Esophagus muscularis mucosa (tissue), 4 donors: Measurements from ENCODE around the gene ATF7. TPM values are rescaled to one million over a fixed set of nuclear protein-coding genes. Genes with fewer than 3 reads are reported as not detected.

ENCODE experiments used
- DNase-seq: peaks from one replicate; pipeline ENCODE4 v3.0.0-alpha.2; 2017; ENCODE audit errors: extremely low spot score
- H3K27ac ChIP-seq, 4 donors: fragments of 200-600 bp; sonication (generic); replicated peaks in 1 of 4; 1 replicate in 3 of 4; 2 replicates in 1 of 4; pipeline ENCODE4 v1.5.1; 2016 to 2019; ENCODE audit warnings: mild to moderate bottlenecking in 1 of 4
- H3K27me3 ChIP-seq, 4 donors: fragments of 200-600 bp; sonication (generic); one replicate each; pipeline versions ENCODE4 v1.5.1 to v1.6.0; 2016 to 2019
- H3K36me3 ChIP-seq, 4 donors: fragments of 200-600 bp; sonication (generic); one replicate each; pipeline ENCODE4 v1.5.1; 2016 to 2019
- H3K4me1 ChIP-seq, 4 donors: fragments of 200-600 bp; sonication (generic); one replicate each; pipeline ENCODE4 v1.5.1; 2016 to 2019
- H3K4me3 ChIP-seq, 4 donors: fragments of 200-600 bp; sonication (generic); 1 replicate in 2 of 4; 2 replicates in 2 of 4; pipeline ENCODE4 v1.5.1; 2016 to 2019; ENCODE audit warnings: mild to moderate bottlenecking in 4 of 4, moderate library complexity in 1 of 4
- H3K9me3 ChIP-seq, 4 donors: fragments of 200-600 bp; sonication (generic); 1 replicate in 3 of 4; 2 replicates in 1 of 4; pipeline ENCODE4 v1.5.1; 2016 to 2019
- EP300 ChIP-seq: sonication (generic); formaldehyde crosslinking; IDR thresholded peaks from one replicate; pipeline ENCODE4 v1.6.1; 2017; ENCODE audit warnings: antibody characterized with exemption
- POLR2A ChIP-seq: fragments of 450-650 bp; IDR thresholded peaks from one replicate; pipeline ENCODE4 v1.6.1; 2017; ENCODE audit warnings: antibody characterized with exemption, moderate library complexity, mild to moderate bottlenecking, low read depth
- POLR2AphosphoS5 ChIP-seq, 2 donors: sonication (generic); formaldehyde crosslinking; IDR thresholded peaks; one replicate each; pipeline ENCODE4 v1.6.1; 2017; ENCODE audit warnings: antibody characterized with exemption in 2 of 2
- WGBS: methylation state at CpG from one replicate; pipeline ENCODE4 v1.1.5; 2018; 5-methylcytosine and 5-hydroxymethylcytosine counted together
- intact Hi-C: fragments of 100-400 bp; cut with DNase I; formaldehyde crosslinking; loops from one replicate; pipeline ENCODE4 v1.15.1; 2023
- total RNA-seq, 4 donors: library from RNA; depleted of rRNA; stranded (reverse); fragments of >200 nt; gene quantifications; one replicate each; pipeline versions ENCODE4 v1.1.0 to v1.2.1, GENCODE V29; 2016
- TF ChIP-seq, protein P1 (sequence below), 3 experiments: fragments of 200-600 bp in 2 of 3; fragments of 450-650 bp in 1 of 3; sonication (generic) in 2 of 3; IDR thresholded peaks; one replicate each; pipeline ENCODE4 v1.5.1; 2017 to 2019; ENCODE audit warnings: antibody characterized with exemption in 3 of 3, mild to moderate bottlenecking in 2 of 3, moderate library complexity in 1 of 3

ATF7 gene
- total RNA-seq, 4 donors from 2014 or later, result 23.5 to 43.6 (median 37.1) TPM

DNA sequence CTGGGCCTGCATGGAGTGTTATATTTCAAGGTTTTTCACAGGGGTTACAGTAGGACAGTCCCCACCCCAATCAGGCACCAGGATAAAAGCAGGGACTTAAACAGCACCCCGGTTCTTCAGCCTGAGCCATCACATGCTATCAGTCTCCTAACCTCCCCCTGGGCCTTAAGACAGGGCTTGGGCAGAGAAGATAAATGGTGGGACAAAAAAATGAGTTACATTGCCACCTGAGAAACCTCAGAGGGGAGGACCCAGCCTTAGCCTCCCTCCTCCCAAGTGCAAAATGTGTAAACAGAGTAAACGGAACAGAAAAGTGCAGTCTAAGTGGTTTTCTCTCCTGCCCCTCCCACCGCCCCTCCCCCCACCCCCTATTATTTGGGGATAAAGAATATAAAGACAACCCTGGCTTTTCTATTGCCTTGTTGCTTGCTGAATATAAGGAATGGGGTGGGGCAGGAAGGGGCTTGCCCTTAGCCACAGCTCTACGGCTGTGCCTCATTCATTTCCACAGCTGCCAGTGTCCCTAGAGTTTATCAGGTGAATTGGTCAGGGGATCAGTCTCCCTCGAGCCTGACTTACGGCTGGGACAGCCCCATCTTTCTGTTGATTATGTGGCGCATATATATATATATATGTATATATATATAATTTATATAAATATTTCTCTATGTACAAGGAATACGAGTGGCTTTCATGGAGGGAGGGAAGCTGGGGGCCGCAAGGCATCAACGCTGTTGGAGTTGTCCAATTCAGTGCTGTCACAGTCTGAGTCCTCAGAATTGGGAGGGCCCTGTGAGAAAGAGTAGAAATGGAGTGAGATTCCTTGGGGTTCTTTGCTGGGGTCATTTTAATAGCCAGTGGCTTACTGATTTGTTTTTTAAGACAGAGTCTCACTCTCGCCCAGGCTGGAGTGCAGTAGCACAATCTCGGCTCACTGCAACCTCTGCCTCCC is 145.4 kb downstream of the ATF7 start:
- 65% methylated on average over 12 of the region's 12 CpGs for WGBS
- Histone ChIP-seq H3K4me1 (peaks cover 27 to 58% (median 44%) of the 10 kb centered on the region in 4 donors), H3K4me3 (no peak overlapping the region), H3K27me3 (no peaks in the 10 kb centered on the region), H3K27ac (peak overlapping the region in 2 of 4 donors; percentile 7 to 32), H3K9me3 (no peaks in the 10 kb centered on the region), H3K36me3 (peaks cover 34 to 100% (median 95%) of the 10 kb centered on the region in 4 donors)
- no peak for DNase-seq
- TF ChIP-seq EP300 (no peak), POLR2AphosphoS5 (IDR thresholded peaks at IDR 0.05) (no peak), POLR2A (no peak)
- TF ChIP-seq, protein P1, sequence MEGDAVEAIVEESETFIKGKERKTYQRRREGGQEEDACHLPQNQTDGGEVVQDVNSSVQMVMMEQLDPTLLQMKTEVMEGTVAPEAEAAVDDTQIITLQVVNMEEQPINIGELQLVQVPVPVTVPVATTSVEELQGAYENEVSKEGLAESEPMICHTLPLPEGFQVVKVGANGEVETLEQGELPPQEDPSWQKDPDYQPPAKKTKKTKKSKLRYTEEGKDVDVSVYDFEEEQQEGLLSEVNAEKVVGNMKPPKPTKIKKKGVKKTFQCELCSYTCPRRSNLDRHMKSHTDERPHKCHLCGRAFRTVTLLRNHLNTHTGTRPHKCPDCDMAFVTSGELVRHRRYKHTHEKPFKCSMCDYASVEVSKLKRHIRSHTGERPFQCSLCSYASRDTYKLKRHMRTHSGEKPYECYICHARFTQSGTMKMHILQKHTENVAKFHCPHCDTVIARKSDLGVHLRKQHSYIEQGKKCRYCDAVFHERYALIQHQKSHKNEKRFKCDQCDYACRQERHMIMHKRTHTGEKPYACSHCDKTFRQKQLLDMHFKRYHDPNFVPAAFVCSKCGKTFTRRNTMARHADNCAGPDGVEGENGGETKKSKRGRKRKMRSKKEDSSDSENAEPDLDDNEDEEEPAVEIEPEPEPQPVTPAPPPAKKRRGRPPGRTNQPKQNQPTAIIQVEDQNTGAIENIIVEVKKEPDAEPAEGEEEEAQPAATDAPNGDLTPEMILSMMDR (IDR thresholded peaks at IDR 0.05), result no peak
- intact Hi-C loops, result no loop called here

DNA sequence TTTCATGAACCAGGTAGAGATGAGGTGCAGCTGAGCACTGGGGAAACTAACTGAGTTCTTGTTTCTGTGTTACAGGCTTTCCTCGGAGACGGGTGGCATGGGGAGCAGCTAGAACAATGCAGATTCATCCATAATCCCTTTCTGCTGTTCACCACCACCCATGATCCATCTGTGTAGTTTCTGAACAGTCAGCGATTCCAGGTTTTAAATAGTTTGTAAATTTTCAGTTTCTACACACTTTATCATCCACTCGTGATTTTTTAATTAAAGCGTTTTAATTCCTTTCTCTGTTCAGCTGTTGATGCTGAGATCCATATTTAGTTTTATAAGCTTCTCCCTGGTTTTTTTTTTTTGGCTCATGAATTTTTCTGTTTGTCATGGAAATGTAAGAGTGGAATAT is 146.9 kb downstream of the ATF7 start:
- Histone ChIP-seq H3K27ac (peak overlapping the region in 3 of 4 donors; percentile 32 to 52 (median 47)), H3K27me3 (no peaks in the 10 kb centered on the region), H3K4me3 (no peak overlapping the region), H3K36me3 (peaks cover 43 to 100% (median 95%) of the 10 kb centered on the region in 4 donors), H3K9me3 (no peaks in the 10 kb centered on the region), H3K4me1 (peaks cover 38 to 71% (median 59%) of the 10 kb centered on the region in 4 donors)
- intact Hi-C loops, result no loop called here
- 71% methylated on average over 5 of the region's 5 CpGs for WGBS
- TF ChIP-seq POLR2AphosphoS5 (IDR thresholded peaks at IDR 0.05), result no peak
- TF ChIP-seq POLR2A, result no peak
- TF ChIP-seq, protein P1 (IDR thresholded peaks at IDR 0.05), result no peak
- no peak for TF ChIP-seq EP300
- no peak for DNase-seq

DNA sequence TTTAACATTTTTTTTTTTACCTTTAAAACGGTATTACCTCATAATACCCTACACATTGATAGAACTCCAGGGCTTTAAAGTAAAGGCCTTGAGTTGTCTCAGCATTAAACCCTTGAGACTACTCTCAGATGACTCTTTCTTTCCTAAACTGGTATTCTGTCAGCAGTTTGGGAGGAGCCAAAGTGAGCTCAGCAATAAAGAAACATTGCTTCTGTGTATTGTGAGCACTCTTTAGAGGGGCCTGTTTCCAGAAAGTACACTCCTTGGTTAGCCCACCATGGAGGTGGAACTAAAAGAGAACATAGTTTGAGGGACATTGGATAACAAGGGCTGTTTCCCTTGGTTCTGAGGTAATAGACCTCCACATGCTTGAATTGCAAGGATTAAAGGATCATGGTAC is 147.3 kb downstream of the ATF7 start:
- H3K9me3 ChIP-seq, result no peaks in the 10 kb centered on the region
- no peak overlapping the region for H3K4me3 ChIP-seq
- H3K27me3 ChIP-seq, result no peaks in the 10 kb centered on the region
- WGBS, result 43% methylated on average over 1 of the region's 1 CpG
- peaks cover 43 to 100% (median 95%) of the 10 kb centered on the region in 4 donors for H3K36me3 ChIP-seq
- TF ChIP-seq, protein P1 (IDR thresholded peaks at IDR 0.05), result no peak
- TF ChIP-seq POLR2A (no peak), EP300 (no peak), POLR2AphosphoS5 (IDR thresholded peaks at IDR 0.05) (no peak)
- intact Hi-C loops, result no loop called here
- peaks cover 42 to 76% (median 63%) of the 10 kb centered on the region in 4 donors for H3K4me1 ChIP-seq
- DNase-seq, result no peak
- H3K27ac ChIP-seq, result peak overlapping the region in 3 of 4 donors; percentile 41 to 52 (median 47)

DNA sequence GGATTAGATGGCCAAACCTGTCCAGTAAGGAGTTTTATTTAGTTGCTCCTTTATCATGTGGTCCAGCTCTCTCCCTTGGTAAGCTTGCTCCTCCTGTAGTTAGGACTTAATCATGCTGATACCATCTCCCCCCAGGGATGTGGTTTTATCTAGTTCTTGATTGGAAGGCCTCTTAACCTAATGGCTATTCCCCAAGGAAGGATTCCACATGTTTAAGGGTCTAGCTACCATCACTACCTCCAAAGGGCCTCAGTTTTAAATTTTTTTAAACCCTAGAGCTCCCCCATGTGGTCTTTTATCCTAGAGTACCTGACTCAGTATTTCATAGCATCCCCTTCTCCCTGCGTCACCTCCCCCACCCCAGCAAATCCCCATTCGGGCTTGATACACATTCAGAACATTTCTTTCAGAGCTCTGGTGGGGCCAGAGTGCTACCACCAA is 149.4 kb downstream of the ATF7 start:
- peaks cover 61 to 88% (median 79%) of the 10 kb centered on the region in 4 donors for H3K4me1 ChIP-seq
- no peak for TF ChIP-seq POLR2A
- no peak for TF ChIP-seq EP300
- TF ChIP-seq POLR2AphosphoS5 (IDR thresholded peaks at IDR 0.05), result peak in 1 of 2 donors; percentile 15
- TF ChIP-seq, protein P1 (IDR thresholded peaks at IDR 0.05), result peak; percentile 14 to 27 (median 14)
- H3K27me3 ChIP-seq, result no peaks in the 10 kb centered on the region
- 58% methylated on average over 2 of the region's 2 CpGs for WGBS
- H3K9me3 ChIP-seq, result no peaks in the 10 kb centered on the region
- DNase-seq, result no peak
- peak overlapping the region; percentile 22 to 55 (median 36) for H3K27ac ChIP-seq
- intact Hi-C loops, result no loop called here
- peaks cover 51 to 100% (median 97%) of the 10 kb centered on the region in 4 donors for H3K36me3 ChIP-seq
- H3K4me3 ChIP-seq, result no peak overlapping the region
